MCF 10A (cell line): ENCODE measurements around the gene HOXC4. TPM values are rescaled to one million over a fixed set of nuclear protein-coding genes. Genes with fewer than 3 reads are reported as not detected.

Experiments used
- BruUV-seq: library from RNA; stranded (reverse); fragments of 400-500 nt; replicated peaks from 2 replicates; lab custom pipeline; 2021; lab: Mats Ljungman, UMichigan
- CTCF ChIA-PET: fragments of 300-600 bp; sonication (Branson Sonifier 250); formaldehyde crosslinking; extraction: SDS; loops from one replicate; lab custom pipeline; 2021; ENCODE audit warnings: antibody characterized with exemption, inconsistent platforms; lab: Yijun Ruan, JAX
- POLR2A ChIA-PET: fragments of 300-600, 350-650 bp; sonication (Branson Sonifier 250); formaldehyde crosslinking; extraction: SDS; loops from one replicate; lab custom pipeline; 2020; ENCODE audit warnings: antibody characterized with exemption, inconsistent platforms; lab: Yijun Ruan, JAX
- DNase-seq: peaks from one replicate; pipeline ENCODE4 v3.0.0-alpha.2; 2018; ENCODE audit not compliant: unreplicated experiment
- H3K27ac Mint-ChIP-seq: one replicate; pipeline ENCODE4 v1.8.0; 2022; ENCODE audit warnings: mild to moderate bottlenecking, low read depth, mixed read lengths; ENCODE audit not compliant: unreplicated experiment
- H3K27me3 Mint-ChIP-seq: one replicate; pipeline ENCODE4 v1.8.0; 2022; ENCODE audit warnings: mixed read lengths; ENCODE audit not compliant: insufficient read depth, unreplicated experiment
- H3K36me3 Mint-ChIP-seq: one replicate; pipeline ENCODE4 v1.8.0; 2022; ENCODE audit warnings: mild to moderate bottlenecking, moderate library complexity, mixed read lengths; ENCODE audit not compliant: insufficient read depth, unreplicated experiment
- H3K4me1 Mint-ChIP-seq: one replicate; pipeline ENCODE4 v1.8.0; 2022; ENCODE audit warnings: mixed read lengths; ENCODE audit not compliant: insufficient read depth, unreplicated experiment
- H3K4me3 Mint-ChIP-seq: one replicate; pipeline ENCODE4 v1.8.0; 2022; ENCODE audit warnings: mild to moderate bottlenecking, moderate library complexity, mixed read lengths; ENCODE audit not compliant: unreplicated experiment
- H3K9me3 Mint-ChIP-seq: one replicate; pipeline ENCODE4 v1.8.0; 2022; ENCODE audit warnings: mixed read lengths; ENCODE audit not compliant: unreplicated experiment
- CTCF ChIP-seq: fragments of 200-600 bp; IDR thresholded peaks from one replicate; pipeline ENCODE4 v1.8.0; 2022; ENCODE audit warnings: antibody characterized with exemption, mild to moderate bottlenecking; ENCODE audit not compliant: unreplicated experiment
- intact Hi-C: fragments of 100-400 bp; cut with micrococcal nuclease; formaldehyde crosslinking; loops from 2 replicates; pipeline ENCODE4 v1.14.1; 2022
- total RNA-seq: library from RNA; stranded (reverse); gene quantifications from 2 replicates; pipeline ENCODE4 v1.2.3, GENCODE V29; 2022

Gene HOXC4
- total RNA-seq, 1 experiment from 2014 or later = 1.7 TPM

DNA sequence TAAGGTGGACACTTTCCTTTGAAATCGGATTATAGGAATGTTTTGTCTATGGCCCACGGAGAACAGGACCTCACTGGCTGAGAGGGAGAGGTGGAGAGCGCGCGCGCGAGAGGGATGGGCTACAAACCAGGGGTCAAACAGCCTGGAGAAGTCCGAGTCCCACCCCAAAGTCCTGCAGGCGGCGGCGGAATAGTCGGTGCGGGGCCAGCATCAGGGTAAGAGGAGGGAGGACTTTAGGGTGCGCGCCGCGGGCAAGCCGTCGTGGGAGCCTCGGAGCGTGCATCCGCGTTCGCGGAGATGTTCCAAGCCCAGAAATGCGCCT, 48.1 kb upstream of the HOXC4 start:
- ChIA-PET POLR2A (interaction anchor here (0.6 to 2.7 kb wide), 9 partner anchors 12 to 1028 kb away, joined by 3 to 22 read pairs (median 5); partner anchors contain the start of genes HOXC6 and SMUG1), CTCF (interaction anchor here (0.5 to 12.4 kb wide), 13 partner anchors 12 to 388 kb away, joined by 3 to 200 read pairs (median 4); partner anchors contain the start of genes HOXC5 and SMUG1)
- intact Hi-C loops = loop anchor here (10.0 kb wide), 1 partner anchor 359 kb away; the partner anchor contains the start of gene GPR84
- DNase-seq = no peak
- no peak overlapping the region for H3K4me3 Mint-ChIP-seq
- BruUV-seq = no TSS peak
- peaks cover 28% of the 10 kb centered on the region for H3K4me1 Mint-ChIP-seq
- H3K27me3 Mint-ChIP-seq = no peaks in the 10 kb centered on the region
- H3K36me3 Mint-ChIP-seq = peaks cover 9% of the 10 kb centered on the region
- H3K27ac Mint-ChIP-seq = no peak overlapping the region
- no peaks in the 10 kb centered on the region for H3K9me3 Mint-ChIP-seq
- no peak for TF ChIP-seq CTCF

DNA sequence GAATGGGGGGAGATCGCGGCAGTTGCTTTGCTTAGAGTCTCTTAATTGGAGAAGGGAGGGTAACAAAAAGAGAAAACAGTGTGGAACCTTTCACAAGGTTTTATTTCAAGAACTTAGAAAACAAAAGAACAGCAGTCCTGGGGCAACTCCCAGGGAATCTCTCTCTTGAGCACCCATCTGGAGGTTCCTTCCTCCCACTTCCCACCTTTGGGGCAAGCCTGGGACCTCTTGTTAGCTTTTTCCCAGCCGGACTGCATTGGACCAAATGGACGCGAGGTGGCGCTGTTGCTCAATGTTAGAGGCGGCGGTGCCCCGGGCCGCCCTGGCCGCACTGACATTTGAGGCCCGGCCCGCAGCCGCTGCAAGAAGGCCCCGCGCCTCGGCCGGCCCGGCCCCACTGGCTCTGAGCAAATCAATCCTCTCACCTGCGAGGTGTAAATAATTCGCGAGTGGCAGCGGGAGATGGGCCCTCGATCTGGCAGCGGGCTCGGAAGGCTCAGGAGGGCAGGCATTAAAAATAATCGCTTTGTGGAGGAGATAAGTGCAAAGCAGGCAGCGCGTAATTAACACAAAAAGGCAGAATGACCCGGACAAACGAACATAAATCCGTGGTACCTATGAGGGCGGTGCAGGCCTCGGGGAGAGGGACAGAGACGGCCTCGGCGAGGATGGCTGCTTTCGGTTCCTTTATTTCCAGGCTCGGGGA, 47.6 kb upstream of the HOXC4 start:
- peak; percentile 96 for TF ChIP-seq CTCF

DNA sequence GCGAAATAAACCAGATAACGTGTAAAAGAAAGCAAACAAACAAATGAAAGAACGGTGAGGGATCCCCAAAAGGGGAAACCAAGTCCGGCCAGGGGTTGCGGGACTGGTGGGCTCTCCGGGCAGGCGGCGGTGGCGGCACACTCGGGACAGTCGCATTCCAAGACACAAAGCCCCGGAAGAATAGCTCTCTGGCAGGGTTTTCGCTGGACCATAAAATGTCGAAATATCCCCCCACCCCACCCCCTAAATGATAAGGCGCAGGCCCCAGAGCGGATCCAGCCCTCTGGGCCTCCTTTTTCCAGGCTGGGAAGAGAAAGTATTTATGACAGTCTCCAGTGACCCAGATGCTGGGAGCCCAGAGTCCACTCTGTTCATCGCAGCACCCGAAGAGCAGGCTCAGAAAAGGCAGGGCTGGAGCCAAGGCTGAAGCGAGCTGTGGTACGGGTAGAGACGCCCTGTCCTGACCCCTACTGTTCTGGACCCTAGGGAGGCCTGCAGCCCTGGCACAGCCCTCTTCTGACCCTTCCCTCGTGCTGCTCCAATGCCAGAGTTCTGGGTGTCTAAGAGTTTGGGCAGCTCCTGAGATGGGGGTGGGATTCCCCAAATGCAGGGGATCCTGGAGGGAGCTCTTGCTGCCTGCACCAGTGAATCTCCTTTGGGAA, 46.9 kb upstream of the HOXC4 start:
- TF ChIP-seq CTCF = no peak
- no peak for DNase-seq
- peaks cover 19% of the 10 kb centered on the region for H3K4me1 Mint-ChIP-seq

More for the DNA sequence above, 47.6 kb upstream of the HOXC4 start:
- DNase-seq = peak; percentile 88
- no peak overlapping the region for H3K4me3 Mint-ChIP-seq
- intact Hi-C loops = loop anchor here (1.0 to 10.0 kb wide), 6 partner anchors 15 to 359 kb away; partner anchors contain the start of gene GPR84
- no peak overlapping the region for H3K27ac Mint-ChIP-seq
- BruUV-seq = no TSS peak
- ChIA-PET CTCF (interaction anchor here (0.5 to 12.4 kb wide), 17 partner anchors 11 to 387 kb away, joined by 3 to 200 read pairs (median 4); partner anchors contain the start of genes HOXC5 and SMUG1), POLR2A (interaction anchor here (0.6 to 2.7 kb wide), 9 partner anchors 11 to 1028 kb away, joined by 3 to 22 read pairs (median 5); partner anchors contain the start of genes HOXC6 and SMUG1)
- H3K27me3 Mint-ChIP-seq = no peaks in the 10 kb centered on the region
- H3K4me1 Mint-ChIP-seq = peaks cover 26% of the 10 kb centered on the region
- H3K9me3 Mint-ChIP-seq = no peaks in the 10 kb centered on the region
- H3K36me3 Mint-ChIP-seq = peaks cover 9% of the 10 kb centered on the region

More for the DNA sequence above, 46.9 kb upstream of the HOXC4 start:
- ChIA-PET CTCF (interaction anchor here (0.6 to 12.4 kb wide), 14 partner anchors 9 to 213 kb away, joined by 3 to 200 read pairs (median 5); partner anchors contain the start of genes HOXC5 and SMUG1), POLR2A (interaction anchor here (1.4 to 3.1 kb wide), 7 partner anchors 10 to 201 kb away, joined by 3 to 22 read pairs (median 6); partner anchors contain the start of gene SMUG1)
- peaks cover 9% of the 10 kb centered on the region for H3K36me3 Mint-ChIP-seq
- intact Hi-C loops = loop anchor here (1.0 to 10.0 kb wide), 6 partner anchors 15 to 358 kb away; partner anchors contain the start of gene GPR84
- H3K27ac Mint-ChIP-seq = no peak overlapping the region
- H3K4me3 Mint-ChIP-seq = no peak overlapping the region
- no peaks in the 10 kb centered on the region for H3K27me3 Mint-ChIP-seq
- BruUV-seq = no TSS peak
- H3K9me3 Mint-ChIP-seq = no peaks in the 10 kb centered on the region
